Activated naive CD8-positive, alpha-beta T cell treated with anti-CD3 and anti-CD28 coated beads, Interleukin-2, amount 50 U/mL, for 16 hours (primary cell): Measurements from ENCODE around the gene TMEM243.
"Not testable (repeated sequence)": the region's sequence is repeated elsewhere in the genome, so short reads cannot be mapped to it uniquely, and the experiment has no call there.

Source experiments
- DNase-seq: peaks from one replicate; pipeline ENCODE4 v3.0.0-alpha.2; 2020; ENCODE audit warnings: low read depth, low spot score

The TMEM243 gene

GRCh38 chr7:87219545-87220025 is at the start of gene TMEM243:
Gene TMEM243, minus strand, starts transcription at chr7:87219732. Its CDS starts 229 bp downstream, at chr7:87219503.
- peak; percentile 69 for DNase-seq

DNA sequence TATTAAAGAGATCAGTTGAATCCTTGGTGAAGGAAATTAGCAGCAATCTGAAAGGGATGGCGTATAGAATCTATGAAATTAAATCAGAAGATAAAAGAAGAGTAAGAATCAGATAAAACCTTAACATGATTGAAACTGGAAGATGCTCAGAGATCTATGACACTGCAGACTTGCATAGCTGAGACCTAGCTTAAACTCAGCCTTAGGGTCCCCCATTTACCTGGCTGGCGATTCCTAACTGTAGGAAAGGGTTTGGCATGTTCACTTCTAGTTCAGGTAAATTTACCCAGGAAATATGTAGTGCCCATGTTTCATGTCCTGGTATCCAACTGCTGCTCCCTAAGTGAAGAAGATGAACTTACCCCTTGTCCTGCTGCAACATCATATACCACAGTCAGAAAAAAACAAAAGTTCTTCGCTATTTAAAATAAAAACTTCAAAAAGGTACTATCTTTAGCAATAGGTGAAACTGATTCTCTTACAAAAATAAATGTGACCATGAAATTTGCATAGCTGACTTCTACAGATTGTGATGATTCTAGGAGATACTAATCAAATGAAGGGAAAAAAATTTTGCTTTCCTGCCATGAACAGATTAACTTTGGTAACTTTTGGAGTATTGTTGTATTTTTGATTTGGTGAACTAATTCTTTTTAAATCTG is 47.8 kb upstream of the TMEM243 start:
- no peak for DNase-seq

- DNase-seq: no peak
These were observed 44.0 kb upstream of the TMEM243 start for GRCh38 chr7:87263537-87263936.

DNA sequence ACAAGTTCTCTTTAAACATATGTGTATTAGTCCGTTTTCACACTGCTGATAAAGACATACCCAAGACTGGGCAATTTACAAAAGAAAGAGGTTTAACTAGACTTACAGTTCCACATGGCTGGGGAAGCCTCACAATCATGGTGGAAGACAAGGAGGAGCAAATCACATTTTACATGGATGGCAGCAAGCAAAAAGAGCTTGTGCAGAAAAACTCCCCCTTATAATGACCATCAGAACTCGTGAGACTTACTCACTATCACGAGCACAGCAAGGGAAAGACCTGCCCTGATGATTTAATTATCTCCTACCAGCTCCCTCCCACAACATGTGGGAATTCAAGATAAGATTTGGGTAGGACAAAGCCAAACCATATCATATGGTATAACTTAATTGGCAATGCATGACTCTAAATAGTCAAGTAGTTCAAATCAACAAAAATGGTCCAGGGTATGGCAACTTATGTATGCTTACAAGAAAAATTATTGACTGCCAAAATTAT is 34.1 kb upstream of the TMEM243 start:
- no peak for DNase-seq

- not testable (repeated sequence) for DNase-seq
These were observed 26.1 kb upstream of the TMEM243 start for GRCh38 chr7:87245671-87246070.

DNA sequence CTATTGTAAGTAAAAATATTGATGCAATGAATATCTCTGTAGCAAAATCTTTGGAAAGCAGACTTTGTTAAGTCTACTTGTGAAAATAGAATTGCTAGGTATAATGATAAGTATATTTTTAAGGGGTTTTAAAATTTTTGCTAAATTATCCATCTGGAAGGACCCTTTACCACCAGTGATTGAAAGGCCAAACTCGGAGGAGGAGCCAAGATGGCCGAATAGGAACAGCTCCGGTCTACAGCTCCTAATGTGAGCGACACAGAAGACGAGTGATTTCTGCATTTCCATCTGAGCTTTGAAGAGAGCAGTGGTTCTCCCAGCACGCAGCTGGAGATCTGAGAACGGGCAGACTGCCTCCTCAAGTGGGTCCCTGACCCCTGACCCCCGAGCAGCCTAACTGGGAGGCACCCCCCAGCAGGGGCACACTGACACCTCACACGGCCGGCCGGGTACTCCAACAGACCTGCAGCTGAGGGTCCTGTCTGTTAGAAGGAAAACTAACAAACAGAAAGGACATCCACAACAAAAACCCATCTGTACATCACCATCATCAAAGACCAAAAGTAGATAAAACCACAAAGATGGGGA is 19.0 kb upstream of the TMEM243 start:
- not testable (repeated sequence) for DNase-seq

DNA sequence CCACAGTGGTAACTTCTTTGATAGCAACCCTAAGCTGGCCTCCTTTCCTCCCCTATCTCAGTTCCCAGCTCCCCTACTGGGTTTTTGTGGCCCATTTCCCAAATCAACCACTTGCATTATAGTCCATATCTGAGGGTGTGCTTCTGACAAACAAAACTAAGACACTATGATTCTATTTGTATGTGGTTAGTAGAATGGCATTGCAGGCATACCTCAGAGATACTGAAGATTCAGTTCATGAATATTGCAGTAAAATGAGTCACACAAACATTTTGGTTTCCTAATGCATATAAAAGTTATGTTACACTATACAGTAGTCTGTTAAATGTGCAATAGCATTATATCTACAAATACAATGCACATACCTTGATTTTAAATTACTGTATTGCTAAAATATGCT is 15.4 kb upstream of the TMEM243 start:
- DNase-seq: no peak

- no peak for DNase-seq
These were observed 12.2 kb upstream of the TMEM243 start for GRCh38 chr7:87231711-87232110.

DNA sequence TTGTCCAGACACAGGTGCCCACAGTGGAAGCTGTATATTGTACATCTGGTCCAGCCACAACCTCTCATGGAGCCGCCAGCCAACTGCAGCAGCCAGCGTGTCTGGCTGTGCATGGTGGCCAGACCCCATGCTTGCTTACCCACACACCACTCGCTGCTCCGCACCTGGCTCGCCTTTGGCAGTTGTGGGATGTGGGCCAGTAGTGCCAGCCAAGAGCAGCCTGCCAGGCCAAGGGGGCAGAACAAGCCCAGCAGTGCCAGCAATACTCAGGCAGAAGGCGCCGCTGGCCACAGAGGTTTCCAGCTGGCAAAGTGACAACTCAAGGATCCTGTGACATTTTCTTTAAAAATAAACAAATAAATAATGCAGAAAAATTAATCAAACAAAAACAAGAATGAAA is 11.7 kb upstream of the TMEM243 start:
- no peak for DNase-seq

GRCh38 chr7:87226495-87226894 is 7.0 kb upstream of the TMEM243 start:
- DNase-seq: no peak

DNA sequence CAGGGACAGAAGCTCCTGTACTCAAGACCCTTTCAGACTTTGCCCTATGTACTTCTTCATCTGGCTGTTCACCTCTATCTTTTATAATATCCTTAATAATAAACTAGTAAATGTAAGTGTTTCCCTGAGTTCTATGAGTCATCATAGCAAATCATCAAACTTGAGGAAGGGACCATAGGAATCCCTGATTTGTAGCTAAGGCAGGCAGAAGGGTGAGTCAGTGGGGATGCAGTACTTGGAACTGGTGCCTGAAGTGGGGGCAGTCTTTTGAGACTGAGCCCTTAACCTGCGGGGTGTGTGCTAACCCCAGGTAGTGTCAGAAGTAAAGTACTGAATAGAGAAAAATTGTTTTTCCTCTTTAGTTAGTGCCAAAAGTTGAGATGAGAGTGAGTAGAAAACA is 6.2 kb upstream of the TMEM243 start:
- DNase-seq: no peak

DNA sequence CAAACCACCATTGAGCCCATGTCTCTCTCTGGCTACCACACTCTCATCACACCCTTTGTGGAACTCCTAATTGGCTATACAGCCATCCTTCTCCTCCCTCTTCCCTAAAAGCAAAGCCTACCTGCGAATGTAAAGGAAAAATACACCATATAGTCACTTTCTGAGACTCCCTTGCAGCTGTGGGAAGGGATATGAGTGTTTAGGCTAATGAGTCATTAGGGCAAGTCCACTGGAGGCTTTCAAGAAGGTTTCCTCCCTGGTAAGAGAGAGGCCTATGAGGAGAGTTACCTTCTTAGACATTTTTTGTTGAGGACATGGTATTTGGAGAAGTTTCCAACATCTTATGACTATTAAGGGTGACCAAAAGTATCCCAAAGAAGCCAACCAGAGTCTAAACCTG is 4.1 kb upstream of the TMEM243 start:
- DNase-seq: no peak

DNA sequence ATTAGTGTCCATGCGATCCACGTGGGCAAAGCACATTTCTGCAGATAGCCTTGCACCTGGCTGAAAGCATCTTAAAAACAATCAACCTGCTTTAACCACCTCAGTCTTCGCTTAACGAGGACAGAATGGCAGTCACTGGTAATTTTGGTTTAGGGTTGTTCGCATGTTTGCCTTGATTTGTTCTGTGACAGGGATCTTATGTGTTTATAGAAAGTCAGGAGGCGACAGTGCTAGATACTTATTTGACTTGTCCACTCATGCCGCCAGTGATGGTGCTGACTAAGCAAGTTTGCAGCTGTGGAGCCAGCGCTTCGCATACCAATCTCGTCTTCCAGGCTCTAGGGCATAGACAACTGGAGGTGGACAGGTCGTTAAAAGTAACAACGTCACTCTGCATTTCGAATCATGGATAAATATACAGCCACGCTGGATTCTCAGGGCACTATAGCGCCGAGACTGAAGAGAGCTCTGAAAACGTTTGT is 1.2 kb upstream of the TMEM243 start:
- no peak for DNase-seq

- peak; percentile 67 for DNase-seq
These were observed 648 bp upstream of the TMEM243 start for GRCh38 chr7:87220026-87220733.

DNA sequence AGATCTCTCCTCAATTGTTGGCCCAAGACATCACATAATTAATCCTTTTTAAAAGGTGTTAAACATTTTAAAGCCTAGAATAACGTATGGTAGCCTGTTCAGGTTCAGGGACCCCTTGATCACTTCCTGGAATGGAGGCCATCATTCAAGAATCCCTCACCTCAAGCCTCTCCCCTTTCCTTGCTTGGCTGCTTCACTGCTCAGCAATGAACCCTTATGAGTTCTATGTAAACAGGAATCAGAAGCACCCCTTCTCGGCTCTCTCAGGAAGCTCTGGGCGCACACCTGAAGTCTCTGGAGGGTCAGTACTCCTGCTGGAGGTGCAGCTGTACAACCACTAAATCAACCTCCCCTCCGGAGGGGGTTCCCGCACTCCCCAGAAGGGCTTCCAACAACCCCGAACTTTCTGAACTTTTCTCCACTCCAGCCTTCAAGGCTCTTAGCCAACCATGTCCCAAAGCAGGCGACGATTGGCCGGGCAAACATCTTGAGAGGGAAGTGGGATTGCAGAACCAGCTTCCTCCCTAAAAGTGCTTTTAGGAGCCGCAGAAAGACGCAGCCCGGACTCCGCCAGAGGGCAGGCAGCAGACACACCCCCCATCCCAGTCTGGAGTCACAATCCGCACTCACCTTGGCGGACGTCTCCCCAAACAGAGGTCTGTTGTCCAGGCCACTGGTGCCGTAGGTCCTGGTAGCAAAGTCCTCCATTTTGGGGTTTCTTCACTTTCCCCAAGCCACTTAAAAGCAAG is 562 bp downstream of the TMEM243 start:
- DNase-seq: peak; percentile 7

DNA sequence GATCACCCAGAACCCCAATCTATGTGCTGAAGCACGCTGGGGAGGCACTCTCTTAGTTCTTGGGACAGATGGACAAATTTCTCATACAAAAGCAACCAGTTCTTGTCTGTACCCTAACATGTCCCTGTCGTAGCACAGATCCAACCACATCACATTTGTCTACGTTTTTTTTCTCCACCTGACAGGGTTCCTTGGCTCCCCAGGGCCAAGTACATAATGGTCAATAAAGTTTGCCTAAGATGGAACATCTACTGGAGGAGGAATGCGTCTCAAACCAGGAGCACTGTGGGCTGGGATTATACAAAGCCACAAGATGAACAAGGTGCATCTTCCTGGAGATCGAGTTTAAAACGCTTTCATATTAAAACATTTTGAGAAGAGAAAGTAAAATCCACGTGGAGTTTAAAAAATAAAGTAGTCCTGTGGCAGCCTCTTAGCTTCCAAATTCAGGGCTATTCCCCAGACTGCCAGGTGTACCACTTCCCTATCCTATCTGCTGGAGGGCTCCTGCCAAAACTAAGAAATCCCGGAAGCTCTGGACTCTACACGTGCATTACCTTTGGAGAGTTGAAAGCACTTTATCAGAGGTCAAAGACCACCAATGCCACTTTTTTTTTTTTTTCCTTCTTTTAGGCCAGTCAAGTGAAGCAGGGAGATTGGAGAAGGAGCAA is 1.4 kb downstream of the TMEM243 start:
- no peak for DNase-seq

DNA sequence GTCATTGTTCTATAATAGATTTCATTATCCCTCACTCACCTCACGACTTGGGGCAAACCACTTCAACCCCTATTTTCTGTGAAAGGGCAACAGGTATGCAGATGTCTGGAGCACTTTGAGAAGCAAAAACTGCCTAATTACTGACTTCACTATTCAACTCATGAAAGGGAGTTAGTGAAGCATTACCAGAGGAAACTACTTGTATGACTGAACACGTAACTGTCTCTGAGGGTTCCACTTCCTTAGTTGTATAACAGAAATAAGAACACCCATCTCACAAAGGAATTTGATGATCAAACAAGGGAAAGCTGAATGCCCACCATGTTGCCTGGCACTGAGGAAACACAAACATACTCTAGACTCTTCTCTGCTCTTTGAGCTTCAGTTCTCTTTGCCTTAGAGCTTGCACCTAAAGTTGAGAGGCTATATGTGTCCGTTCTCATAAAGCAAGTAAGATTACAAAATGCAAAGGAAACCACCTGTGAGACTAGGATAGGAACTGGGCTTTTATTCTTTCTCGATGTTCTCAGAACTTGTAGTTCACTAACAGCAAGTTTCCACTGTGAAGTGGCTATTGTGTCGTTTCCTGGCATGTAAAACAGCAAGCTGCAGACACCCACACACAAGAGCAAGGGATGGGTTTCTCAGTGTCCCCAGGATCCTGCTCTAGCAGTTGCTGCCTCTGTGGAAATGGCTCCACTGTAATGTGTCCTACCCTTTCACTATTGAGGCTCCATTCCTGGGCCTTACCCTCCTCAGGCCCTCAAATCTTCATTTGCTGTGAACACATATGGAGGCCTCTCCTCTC is 2.6 kb downstream of the TMEM243 start:
- peak; percentile 28 for DNase-seq

- DNase-seq: no peak
These were observed 4.5 kb downstream of the TMEM243 start for GRCh38 chr7:87215046-87215445.

- no peak for DNase-seq
These were observed 5.7 kb downstream of the TMEM243 start for GRCh38 chr7:87213811-87214210.

DNA sequence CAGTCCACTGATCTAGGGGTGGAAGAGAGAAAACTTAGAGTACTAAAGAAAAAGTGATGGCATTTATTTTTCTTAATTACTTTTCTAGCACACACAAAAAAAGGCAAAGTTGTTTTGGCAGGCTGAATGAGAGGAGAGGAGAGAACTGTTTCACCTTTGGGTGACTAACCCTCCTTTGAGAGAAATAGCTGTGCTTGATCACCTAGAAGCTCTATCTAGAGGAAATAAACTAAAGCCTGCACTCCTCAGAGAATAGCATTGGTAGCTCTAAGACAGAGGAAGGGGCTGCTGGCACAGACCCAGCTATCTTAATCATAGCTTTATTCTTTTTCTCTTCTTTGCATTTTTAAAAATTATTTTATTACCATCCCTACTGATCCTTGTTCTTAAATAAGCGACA is 6.3 kb downstream of the TMEM243 start:
- DNase-seq: no peak
